Eye (tissue), 1 donor: ENCODE measurements around the gene RALGAPA1.
A peak's percentile ranks its signal among the peaks of the same experiment; 100 is the strongest.
"Not testable (repeated sequence)": the region's sequence is repeated elsewhere in the genome, so short reads cannot be mapped to it uniquely, and the experiment has no call there.

Experiments
- DNase-seq: peaks from one replicate; pipeline ENCODE4 v3.0.0-alpha.2; 2015

RALGAPA1 gene

DNA sequence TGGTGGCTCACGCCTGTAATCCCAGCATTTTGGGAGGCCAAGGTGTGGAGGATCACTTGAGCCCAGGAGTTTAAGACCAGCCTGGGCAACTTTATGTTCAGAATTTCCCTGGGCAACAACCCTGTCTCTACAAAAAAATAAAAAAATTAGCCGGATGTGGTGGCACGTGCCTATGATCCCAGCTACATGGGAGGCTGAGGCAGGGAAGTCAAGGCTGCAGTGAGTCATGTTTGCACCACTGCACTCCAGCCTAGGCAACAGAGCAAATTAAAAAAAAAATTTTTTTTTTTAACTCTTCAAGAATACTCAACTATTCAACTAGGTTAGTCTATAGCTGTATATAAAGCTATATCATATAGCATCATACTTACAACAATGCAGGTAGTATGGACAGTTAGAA lies 113.0 kb downstream of the RALGAPA1 start:
- no peak for DNase-seq

DNA sequence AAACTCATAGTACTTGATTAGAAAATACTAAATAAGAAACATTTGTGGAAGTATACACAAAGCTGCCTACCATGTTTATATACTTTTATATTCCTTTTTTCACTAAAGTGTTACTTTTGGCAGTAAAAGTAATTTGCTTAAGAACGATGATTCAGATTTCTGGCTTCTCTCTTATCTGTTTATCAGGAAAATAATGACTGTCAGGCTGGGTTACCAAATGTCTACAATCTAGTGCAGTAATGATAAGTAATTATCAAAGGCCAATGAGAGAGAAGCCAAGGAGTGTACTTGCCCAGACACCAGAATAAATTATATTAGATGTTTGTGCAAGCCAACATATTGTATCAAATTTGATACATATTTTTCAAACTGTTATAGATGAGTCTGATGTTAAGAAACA lies 113.4 kb downstream of the RALGAPA1 start:
- no peak for DNase-seq

DNA sequence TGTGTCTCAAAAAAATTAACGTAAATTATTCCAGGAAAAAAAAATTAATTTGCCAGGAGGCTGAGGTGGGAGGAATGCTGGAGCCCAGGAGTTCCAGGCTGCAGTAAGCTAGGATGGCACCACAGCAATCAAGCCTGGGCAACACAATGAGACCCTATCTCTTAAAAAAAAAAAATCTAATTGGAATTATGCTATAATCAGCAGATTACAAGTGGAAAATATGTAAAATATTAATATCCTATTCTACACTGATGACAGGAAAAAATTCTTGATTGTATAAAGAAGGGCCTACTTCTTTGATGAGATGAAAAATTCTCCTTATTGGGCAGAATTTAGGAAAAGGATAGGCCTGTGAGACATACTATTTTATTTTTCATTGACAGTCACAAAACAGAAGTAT lies 114.0 kb downstream of the RALGAPA1 start:
- DNase-seq = no peak

DNA sequence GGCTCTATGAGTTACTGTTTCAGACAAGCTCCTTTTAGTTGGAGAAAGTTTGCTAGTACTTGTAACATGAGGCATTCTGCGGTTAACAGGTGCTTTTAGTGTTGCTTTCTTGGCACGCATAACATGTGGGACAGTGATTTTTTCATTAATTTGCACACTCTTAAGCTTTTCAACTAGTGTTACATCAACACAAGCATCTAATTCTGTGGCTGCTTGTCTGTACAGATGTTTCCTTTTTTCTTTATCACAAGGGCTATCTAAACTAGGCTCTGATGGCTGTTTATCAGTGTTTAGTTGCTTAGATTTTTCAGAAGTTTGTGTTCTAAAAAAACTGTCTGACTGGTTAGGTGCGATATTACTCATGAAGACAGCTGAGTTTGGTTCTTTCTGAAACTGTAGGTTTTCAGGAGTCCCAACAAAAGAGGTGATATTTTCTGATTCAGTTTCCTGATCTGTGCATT lies 120.1 kb downstream of the RALGAPA1 start:
- DNase-seq = no peak

DNA sequence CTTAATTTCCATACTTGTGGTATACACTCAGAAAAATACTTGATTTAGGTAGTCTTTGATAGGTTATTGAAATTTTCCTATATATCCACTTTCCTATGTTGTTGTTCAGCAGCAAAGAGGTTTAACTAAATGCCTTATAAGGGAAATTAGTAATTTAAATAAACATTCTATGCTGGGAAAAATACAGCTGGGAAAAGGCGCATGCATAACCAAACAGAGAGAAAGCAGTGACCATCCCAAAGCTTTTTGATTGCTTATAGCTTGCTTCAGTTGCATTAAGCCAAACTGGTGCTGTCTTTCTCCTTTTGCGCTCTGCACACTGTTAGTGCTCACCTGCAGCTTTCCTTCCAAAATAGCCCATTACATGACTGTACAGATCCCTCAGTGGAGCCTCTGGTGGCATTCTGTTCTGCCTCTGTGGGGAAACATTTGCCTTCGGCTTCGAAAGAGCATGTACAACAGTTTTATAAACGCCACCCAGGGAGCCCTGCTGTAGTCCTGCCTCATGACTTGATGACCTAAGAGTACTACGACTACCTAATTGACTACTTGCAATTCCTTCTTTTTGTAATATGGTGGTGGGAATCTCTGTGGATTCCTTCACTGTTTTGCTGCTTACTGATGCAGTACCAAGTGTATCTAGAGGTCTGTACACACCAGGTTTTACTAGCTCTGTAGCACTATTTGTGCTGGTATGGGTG lies 120.8 kb downstream of the RALGAPA1 start:
- no peak for DNase-seq

DNA sequence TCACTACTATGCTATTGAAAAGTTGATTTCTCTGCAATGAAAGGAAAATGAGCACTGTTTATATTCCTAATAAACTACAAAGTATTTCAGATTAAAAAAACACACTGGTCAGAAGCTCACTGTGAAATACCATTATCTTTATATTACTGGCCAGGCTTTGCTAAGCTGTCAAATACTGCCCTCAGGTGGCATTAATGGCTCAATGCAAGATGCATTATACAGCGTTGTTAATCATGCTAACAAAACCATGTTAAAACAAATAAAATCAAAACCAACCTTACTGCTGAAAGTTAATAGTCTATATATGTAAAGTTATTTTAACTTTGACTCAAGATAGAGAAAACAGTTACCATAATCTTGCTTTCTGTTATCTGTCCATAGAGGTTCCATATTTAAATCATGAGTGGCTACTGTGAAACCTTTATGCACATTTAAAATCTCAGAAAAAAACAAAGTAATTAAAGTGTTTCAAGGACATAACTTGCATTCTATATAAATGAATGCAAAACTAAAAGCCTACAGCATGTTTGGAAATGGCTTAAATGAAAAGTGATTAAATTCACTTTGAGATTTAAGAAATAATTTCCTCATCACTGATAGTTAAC lies 121.7 kb downstream of the RALGAPA1 start:
- DNase-seq = peak; percentile 78

DNA sequence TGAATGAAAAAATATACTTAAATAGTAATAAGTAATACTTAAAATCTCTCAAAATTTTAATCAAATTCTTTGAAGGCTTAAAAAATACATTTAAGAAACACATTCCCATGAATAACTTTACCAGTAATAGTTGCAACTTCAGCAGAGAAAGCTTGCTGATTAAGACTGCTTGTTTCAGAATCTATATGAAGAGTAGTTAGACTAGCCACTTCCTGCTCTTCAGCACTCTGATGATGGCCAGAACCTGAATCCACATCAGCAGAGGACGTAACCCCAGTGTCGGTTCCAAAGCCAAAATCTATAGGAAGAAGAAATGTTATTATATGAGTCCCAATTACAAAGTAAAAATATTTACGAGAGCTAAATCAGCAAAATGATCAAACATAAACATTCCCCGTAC lies 125.4 kb downstream of the RALGAPA1 start:
- DNase-seq = not testable (repeated sequence)

DNA sequence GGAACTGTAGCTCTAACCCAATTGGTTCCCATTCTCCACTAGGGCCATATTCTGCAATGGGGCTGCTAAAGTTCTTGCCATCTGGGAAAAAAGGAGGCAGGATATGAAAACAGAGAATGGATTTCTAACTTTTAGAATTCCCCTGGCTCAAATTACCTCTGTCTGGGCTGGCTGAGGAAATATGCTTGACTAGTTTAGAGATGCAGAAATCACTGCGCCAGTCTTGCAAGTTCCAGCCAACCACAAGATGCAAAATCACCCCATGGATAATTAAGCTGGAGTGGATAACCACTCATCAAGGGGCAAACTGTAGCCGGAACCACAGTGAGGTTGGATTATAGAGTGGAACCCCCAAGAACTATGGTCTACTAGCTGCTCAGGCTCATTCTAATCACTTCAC lies 126.3 kb downstream of the RALGAPA1 start:
- no peak for DNase-seq

DNA sequence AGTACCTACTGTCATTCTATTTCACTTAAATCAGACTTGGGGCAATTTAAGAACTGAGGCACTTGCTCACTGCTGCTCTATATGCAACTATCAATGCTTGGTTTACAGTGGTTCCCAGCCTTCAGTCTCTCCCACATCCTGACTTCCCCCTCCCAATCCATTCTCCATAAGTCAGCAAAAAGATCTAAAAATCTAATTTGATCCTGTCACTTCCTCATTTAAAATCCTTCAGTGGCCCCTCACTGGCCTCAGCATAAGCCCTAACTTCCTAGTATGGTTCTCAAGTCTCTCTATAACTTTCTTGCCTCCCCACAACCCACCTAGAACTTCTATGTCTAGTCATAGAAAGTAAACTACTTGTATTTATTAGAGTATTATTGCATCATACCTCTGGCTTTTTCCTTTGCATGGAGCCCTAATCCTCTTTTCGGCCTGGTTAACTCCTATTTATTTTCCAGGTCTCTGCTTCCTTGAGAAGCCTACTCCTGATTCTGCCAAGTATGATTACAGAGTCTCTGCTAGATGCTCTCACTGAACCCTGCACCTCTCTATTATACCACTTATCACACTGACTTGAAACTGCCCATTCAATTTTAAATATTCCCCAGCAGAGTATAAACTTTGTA lies 130.6 kb downstream of the RALGAPA1 start:
- peak; percentile 9 for DNase-seq

DNA sequence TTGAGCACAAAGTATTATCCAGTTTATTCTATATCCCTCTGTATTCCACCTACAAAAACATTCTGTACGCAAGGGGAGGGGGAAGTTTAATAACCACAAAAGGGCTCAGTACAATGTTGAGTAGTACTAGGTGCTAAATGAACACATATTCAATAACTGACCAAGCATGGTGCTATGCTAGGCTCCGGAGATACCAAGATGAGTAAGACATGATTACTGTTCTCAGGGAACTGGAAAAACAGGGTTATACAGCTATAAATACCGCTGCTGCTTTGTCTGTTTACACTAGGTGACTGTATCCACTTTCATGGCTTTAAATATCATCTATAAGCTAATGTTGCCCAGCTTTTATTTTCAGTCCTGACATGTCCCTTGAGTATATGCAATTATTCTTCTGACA lies 139.3 kb downstream of the RALGAPA1 start:
- DNase-seq = no peak

DNA sequence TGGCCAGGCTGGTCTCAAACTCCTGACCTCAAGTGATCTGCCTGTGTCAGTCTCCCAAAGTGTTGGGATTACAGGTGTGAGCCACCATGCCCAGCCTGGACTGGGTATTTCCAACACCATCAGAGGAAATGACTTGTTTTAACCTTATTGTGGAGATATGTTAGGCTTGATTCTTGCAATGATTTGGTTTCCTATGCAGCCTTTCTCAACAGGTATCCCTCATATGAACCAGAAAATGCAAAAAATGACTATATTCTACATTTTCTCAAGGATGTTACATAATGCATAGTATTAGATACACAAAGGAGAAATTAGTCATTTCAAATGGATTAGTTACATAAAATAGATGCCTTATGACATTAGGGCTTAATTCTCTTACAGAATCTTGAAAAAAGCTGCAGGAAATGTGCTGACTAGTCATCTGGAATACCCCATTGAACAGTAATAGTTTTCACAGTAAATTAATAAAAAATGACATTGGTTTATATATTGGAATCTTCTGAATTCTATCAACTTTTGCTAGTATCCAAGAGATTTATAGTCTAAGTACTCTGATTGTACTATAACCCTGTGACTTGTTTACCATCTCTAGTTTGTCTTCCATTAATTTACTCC lies 142.6 kb downstream of the RALGAPA1 start:
- no peak for DNase-seq

DNA sequence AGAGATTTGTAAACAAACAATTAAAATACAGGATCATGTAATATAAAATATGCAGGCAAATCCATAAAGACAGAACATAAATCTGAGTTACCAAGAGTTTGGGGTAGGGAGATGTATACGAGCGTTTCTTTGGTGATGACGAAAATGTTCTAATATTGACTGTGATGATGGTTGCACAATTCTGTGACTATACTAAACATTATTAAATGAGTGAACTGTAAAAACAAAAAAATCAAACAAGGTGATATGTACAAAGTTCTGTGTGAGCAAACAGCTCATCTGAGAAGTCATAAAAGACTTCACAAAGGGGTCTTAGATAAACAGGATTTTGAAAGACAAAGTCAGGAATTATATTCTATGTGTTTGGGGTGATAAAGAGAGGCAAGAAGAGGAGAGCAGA lies 147.2 kb downstream of the RALGAPA1 start:
- DNase-seq = no peak

DNA sequence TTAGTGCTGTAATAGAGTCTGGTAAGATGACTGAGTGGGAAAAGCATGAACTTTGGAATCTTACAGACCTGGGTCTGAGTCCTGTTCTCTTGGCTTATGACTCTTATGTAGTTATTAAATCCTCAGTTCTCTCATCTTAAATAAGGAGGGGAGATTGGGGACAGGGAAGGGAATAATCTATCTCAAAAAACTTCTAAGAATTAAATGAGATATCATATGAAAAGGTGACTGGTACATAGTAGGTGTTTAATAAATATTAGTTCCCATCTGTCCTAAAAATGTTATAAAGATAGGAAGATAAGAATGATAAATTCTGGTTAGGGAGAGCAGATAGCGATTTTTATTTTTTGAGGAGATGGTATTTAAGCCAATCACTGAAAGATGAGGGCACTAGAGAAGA lies 156.1 kb downstream of the RALGAPA1 start:
- no peak for DNase-seq

DNA sequence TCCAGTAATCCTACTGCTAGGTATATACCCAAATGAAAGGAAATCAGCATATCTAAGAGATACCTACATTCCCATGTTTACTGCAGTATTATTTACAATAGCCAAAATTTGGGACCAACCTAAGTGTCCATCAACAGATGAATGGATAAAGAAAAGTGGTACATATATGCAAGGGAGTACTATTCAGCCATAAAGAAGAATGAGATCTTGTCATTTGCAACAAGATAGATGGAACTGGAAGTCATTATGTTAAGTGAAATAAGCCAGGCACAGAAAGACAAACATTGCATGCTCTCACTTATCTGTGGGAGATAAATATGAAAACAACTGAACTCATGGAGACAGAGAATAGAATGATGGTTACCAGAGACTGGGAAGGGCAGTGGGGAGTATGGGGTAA lies 165.6 kb downstream of the RALGAPA1 start:
- no peak for DNase-seq

DNA sequence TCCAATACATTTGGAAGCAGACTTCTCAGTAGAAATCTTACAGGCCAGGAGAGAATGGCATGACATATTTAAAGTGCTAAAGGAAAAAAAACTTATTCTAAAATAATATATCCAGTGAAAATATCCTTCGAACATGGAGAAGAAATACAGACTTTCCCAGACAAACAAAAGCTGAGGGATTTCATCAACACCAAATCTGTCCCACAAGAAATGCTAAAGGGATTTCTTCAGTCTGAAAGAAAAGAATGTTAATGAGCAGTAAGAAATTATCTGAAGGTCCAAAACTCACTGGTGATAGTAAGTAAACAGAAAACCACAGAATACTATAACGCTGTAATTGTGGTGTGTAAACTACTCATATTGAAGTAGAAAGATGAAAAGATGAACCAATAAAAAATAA lies 171.2 kb downstream of the RALGAPA1 start:
- no peak for DNase-seq

DNA sequence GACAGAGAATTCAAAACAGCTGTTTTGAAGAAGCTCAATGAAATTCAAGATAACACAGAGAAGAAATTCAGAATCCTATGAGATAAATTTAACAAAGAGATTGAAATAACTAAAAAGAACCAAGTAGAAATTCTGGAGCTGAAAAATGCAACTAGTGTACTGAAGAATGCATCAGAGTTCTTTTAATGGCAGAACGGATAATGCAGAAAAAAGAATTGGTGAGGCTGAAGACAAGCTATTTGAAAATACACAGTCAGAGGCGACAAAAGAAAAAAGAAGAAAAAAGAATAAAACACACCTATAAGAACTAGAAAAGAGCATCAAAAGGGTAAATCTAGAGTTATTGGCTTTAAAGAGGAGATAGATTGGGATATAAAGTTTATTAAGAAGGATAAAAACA lies 171.8 kb downstream of the RALGAPA1 start:
- no peak for DNase-seq

DNA sequence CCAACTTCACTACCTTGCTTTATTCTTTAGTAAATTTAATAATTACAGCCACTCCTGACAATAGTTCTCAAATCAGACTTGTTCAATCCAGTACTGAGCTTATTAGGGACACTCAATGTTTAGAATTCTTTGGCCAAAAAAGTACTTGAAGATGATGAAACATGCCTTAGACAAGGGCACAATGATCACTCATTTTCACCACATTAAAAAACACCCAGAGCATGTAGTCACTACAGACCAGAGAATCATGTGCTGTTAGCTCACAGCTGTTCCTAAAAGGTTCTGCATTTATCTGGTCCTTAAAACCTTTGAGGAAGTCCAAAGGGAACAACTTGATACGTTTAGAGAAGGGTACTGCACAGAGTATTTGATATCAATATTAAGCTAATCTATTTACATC lies 176.4 kb downstream of the RALGAPA1 start:
- no peak for DNase-seq

DNA sequence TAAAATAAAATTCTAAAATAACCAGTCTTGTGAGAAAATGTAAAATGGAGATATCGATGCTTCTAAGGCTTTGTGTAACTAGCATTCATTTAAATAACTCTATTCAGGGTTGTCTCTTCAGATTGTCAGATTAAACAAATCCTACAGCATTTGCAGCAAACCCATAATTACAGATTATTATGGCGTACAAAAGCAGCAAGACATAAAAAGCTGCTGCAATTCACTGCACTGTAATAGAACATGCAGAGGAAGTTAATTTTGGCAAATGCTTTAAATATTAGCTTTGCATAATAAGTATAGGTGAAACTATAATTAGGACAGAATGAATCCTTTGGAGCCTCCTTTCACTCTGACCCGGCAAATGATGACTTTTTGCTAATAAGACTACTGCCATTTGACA lies 176.8 kb downstream of the RALGAPA1 start:
- DNase-seq = no peak

DNA sequence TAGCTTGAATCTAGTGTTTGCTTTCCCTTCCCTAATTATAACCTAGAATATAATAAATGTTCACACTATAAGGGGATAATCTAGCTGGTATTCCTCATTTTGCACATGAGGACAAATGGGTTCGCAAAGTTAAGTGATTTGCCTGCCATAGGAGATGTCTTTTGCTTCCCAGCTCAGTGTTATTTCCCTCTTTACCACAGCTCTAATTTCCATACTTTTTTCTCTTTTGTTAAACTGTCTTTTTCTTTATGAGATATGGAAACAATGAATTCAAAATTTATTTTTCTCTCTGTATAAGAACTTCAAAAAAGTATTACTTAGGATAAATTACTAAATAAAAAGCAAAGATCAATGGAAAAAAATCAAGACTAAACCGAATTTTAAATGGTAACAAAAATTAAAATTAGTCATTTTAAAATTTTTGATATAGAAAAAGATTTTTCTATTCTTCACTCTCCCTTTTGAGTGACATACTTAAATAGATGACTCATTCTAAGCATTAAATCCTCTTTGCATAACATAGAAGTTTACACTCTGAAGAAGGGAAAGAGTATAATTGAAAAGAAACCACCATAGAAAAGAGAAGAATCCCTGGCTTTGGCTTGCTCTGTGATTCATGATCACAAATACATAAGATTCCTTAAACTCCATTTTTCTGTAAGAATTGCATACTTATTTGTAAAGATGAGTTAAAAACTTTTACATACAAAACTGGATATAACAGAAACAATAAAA lies 177.9 kb downstream of the RALGAPA1 start:
- DNase-seq = no peak

DNA sequence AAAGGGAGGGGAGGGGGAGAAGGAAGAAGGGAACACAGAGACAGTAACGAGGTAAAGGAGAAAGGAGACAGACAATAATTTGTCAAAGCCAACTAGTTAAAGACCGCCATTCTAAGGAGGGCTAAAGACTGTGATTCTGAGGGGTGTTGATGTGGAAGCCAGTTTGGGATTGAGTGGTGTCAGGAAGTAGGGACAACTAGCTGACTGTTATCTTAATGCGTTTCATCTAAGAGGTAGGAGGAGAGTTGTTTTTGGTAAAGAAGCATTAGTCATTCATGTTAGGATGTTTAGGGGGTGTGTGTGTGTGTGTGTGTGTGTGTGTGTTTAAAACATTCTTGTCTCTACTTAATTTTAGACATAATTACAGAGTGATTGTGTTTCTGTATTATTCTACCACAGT lies 180.1 kb downstream of the RALGAPA1 start:
- DNase-seq = no peak

DNA sequence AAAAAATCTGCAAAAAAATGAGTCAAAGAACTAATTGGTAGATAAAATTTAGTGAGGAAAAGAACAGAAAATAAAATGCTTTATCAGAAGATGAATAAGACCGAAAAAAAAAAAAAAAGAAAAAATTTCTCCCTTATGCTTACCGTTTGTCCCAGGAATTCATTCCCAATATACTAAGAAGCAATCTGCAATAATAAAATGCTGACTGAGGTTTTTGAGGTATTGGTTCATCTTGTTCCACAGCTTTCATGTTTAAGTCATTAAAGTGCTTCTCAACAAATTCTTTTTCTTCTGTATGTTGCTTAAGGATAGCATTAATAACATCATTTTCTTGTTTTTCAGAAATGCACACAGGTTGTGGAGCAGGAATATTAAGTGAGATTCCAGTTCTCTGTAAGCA lies 182.1 kb downstream of the RALGAPA1 start:
- not testable (repeated sequence) for DNase-seq

DNA sequence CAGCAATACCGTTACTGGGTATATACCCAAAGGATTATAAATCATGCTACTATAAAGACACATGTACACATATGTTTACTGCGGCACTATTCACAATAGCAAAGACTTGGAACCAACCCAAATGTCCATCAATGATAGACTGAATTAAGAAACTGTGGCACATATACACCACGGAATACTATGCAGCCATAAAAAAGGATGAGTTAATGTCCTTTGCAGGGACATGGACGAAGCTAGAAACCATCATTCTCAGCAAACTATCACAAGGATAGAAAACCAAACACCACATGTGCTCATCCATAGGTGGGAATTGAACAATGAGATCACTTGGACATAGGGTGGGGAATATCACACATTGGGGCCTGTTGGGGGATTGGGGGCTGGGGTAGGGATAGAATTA lies 187.1 kb downstream of the RALGAPA1 start:
- not testable (repeated sequence) for DNase-seq

DNA sequence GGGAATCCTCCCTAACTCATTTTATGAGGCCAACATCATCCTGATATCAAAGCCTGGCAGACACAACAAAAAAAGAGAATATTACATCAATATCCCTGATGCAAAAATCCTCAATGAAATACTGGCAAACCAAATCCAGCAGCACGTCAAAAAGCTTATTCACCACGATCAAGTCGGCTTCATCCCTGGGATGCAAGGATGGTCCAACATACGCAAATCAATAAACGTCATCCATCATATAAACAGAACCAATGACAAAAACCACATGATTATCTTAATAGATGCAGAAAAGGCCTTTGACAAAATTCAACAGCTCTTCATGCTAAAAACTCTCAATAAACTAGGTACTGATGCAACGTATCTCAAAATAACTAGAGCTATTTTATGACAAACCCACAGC lies 189.1 kb downstream of the RALGAPA1 start:
- DNase-seq = not testable (repeated sequence)
